ENCODE results near the gene ABCB8. TPM values are rescaled to one million over a fixed set of nuclear protein-coding genes. Genes with fewer than 3 reads are reported as not detected.

Gene ABCB8
- total RNA-seq, 5 donors from 2014 or later (not counting 1 experiment from before 2014, with no cell fraction given), result 72.4 to 83.0 (median 74.8) TPM

GRCh38 chr7:151086802-151087244 lies 58.6 kb downstream of the ABCB8 start:
- ChIA-PET CTCF (interaction anchor here in 1 of 2 donors (0.6 to 0.7 kb wide), 2 partner anchors 546 to 716 kb away, joined by 3 to 4 read pairs; no protein-coding TSS in a partner anchor), POLR2A (no interaction called here)
- Mint-ChIP-seq H3K4me3 (peak overlapping the region; percentile 79 to 92 (median 83)), H3K9me3 (no peaks in the 10 kb centered on the region), H3K4me1 (peaks cover 44 to 51% (median 50%) of the 10 kb centered on the region in 3 donors), H3K36me3 (no peaks in the 10 kb centered on the region), H3K27me3 (peaks cover 4 to 11% of the 10 kb centered on the region in 2 donors), H3K27ac (peak overlapping the region in 1 of 2 donors; percentile 39)
- WGBS (ENCODE audit: insufficient coverage), result under 1% methylated on average over 55 of the region's 56 CpGs
- H3K36me3 ChIP-seq (ENCODE audit: control insufficient read depth in 2 of 2, extremely low read depth in 1 of 2, insufficient read depth in 1 of 2, low read length in 1 of 2), result no peaks in the 10 kb centered on the region
- no peaks in the 10 kb centered on the region for H3K9me3 ChIP-seq
- H3K4me3 ChIP-seq (ENCODE audit: control insufficient read depth in 1 of 2, extremely low read depth in 1 of 2, low read length in 1 of 2), result peak overlapping the region; percentile 66 to 80
- H3K27ac ChIP-seq (ENCODE audit: low read length), result no peak overlapping the region
- ATAC-seq (replicated peaks in 1 of 4), result peak in 2 of 4 experiments; percentile 20 to 26
- peak in 5 of 35 experiments; percentile 9 to 55 (median 19) for DNase-seq
- peaks cover 0 to 23% of the 10 kb centered on the region in 2 experiments for H3K27me3 ChIP-seq (replicated peaks in 1 of 2; ENCODE audit: control insufficient read depth in 2 of 2, extremely low read depth in 1 of 2, insufficient read depth in 2 of 2, low read length in 1 of 2)
- H3K4me1 ChIP-seq (ENCODE audit: control insufficient read depth in 1 of 2, extremely low read depth in 1 of 2, insufficient read depth in 2 of 2, low read length in 2 of 2), result peaks cover 17 to 63% of the 10 kb centered on the region in 2 experiments

GRCh38 chr7:151087245-151088018 lies 59.2 kb downstream of the ABCB8 start:
- ChIA-PET CTCF (interaction anchor here in 1 of 2 donors (0.6 to 0.7 kb wide), 2 partner anchors 545 to 717 kb away, joined by 3 to 4 read pairs; no protein-coding TSS in a partner anchor), POLR2A (interaction anchor here in 1 of 2 donors (0.6 kb wide), 1 partner anchor 601 kb away, joined by 6 read pairs; no protein-coding TSS in a partner anchor)
- 2% methylated on average over 65 of the region's 70 CpGs for WGBS (ENCODE audit: insufficient coverage)
- H3K9me3 ChIP-seq, result no peaks in the 10 kb centered on the region
- H3K27me3 ChIP-seq (replicated peaks in 1 of 2; ENCODE audit: control insufficient read depth in 2 of 2, extremely low read depth in 1 of 2, insufficient read depth in 2 of 2, low read length in 1 of 2), result peaks cover 0 to 23% of the 10 kb centered on the region in 2 experiments
- Mint-ChIP-seq H3K27ac (peak overlapping the region in 1 of 2 donors; percentile 58), H3K9me3 (no peaks in the 10 kb centered on the region), H3K4me1 (peaks cover 41 to 51% (median 45%) of the 10 kb centered on the region in 3 donors), H3K4me3 (peak overlapping the region; percentile 79 to 92 (median 83)), H3K36me3 (no peaks in the 10 kb centered on the region), H3K27me3 (peaks cover 4 to 11% of the 10 kb centered on the region in 2 donors)
- H3K4me1 ChIP-seq (ENCODE audit: control insufficient read depth in 1 of 2, extremely low read depth in 1 of 2, insufficient read depth in 2 of 2, low read length in 2 of 2), result peaks cover 16 to 57% of the 10 kb centered on the region in 2 experiments
- peak overlapping the region; percentile 66 to 80 for H3K4me3 ChIP-seq (ENCODE audit: control insufficient read depth in 1 of 2, extremely low read depth in 1 of 2, low read length in 1 of 2)
- peak in 3 of 4 experiments; percentile 22 to 38 (median 33) for ATAC-seq (replicated peaks in 1 of 4)
- peak in 11 of 35 experiments; percentile 12 to 66 (median 34) for DNase-seq
- no peaks in the 10 kb centered on the region for H3K36me3 ChIP-seq (ENCODE audit: control insufficient read depth in 2 of 2, extremely low read depth in 1 of 2, insufficient read depth in 1 of 2, low read length in 1 of 2)
- no peak overlapping the region for H3K27ac ChIP-seq (ENCODE audit: low read length)

GRCh38 chr7:151088019-151088855 lies 60.0 kb downstream of the ABCB8 start:
- peak overlapping the region in 1 of 2 donors; percentile 66 for H3K4me3 ChIP-seq (ENCODE audit: control insufficient read depth in 1 of 2, extremely low read depth in 1 of 2, low read length in 1 of 2)
- 83% methylated on average over 4 of the region's 16 CpGs for WGBS (ENCODE audit: insufficient coverage)
- DNase-seq, result no peak

GRCh38 chr7:151088856-151089699 lies 60.8 kb downstream of the ABCB8 start:
- H3K9me3 Mint-ChIP-seq, result no peaks in the 10 kb centered on the region
- WGBS (ENCODE audit: insufficient coverage), result 57% methylated on average over 17 of the region's 30 CpGs
- no peaks in the 10 kb centered on the region for H3K9me3 ChIP-seq
- ChIA-PET CTCF (interaction anchor here in 1 of 2 donors (0.7 kb wide), 1 partner anchor 22 kb away, joined by 3 read pairs; no protein-coding TSS in a partner anchor), POLR2A (no interaction called here)
- H3K36me3 ChIP-seq (ENCODE audit: control insufficient read depth in 2 of 2, extremely low read depth in 1 of 2, insufficient read depth in 1 of 2, low read length in 1 of 2), result no peaks in the 10 kb centered on the region
- H3K4me3 ChIP-seq (ENCODE audit: control insufficient read depth in 1 of 2, extremely low read depth in 1 of 2, low read length in 1 of 2), result no peak overlapping the region
- H3K4me1 ChIP-seq (ENCODE audit: control insufficient read depth in 1 of 2, extremely low read depth in 1 of 2, insufficient read depth in 2 of 2, low read length in 2 of 2), result peaks cover 10 to 46% of the 10 kb centered on the region in 2 experiments
- peaks cover 4 to 11% of the 10 kb centered on the region in 2 donors for H3K27me3 Mint-ChIP-seq
- H3K27ac ChIP-seq (ENCODE audit: low read length), result no peak overlapping the region
- peak overlapping the region in 1 of 2 donors; percentile 29 for H3K27ac Mint-ChIP-seq
- ATAC-seq (replicated peaks in 1 of 4), result no peak
- H3K4me3 Mint-ChIP-seq, result peak overlapping the region; percentile 9 to 79 (median 64)
- H3K36me3 Mint-ChIP-seq, result no peaks in the 10 kb centered on the region
- peaks cover 0 to 23% of the 10 kb centered on the region in 2 experiments for H3K27me3 ChIP-seq (replicated peaks in 1 of 2; ENCODE audit: control insufficient read depth in 2 of 2, extremely low read depth in 1 of 2, insufficient read depth in 2 of 2, low read length in 1 of 2)
- peak in 2 of 35 experiments; percentile 35 to 43 for DNase-seq
- H3K4me1 Mint-ChIP-seq, result peaks cover 33 to 39% (median 36%) of the 10 kb centered on the region in 3 donors

More at GRCh38 chr7:151088019-151088855, 60.0 kb downstream of the ABCB8 start:
- Mint-ChIP-seq H3K9me3 (no peaks in the 10 kb centered on the region), H3K4me3 (peak overlapping the region; percentile 64 to 79 (median 68)), H3K4me1 (peaks cover 36 to 44% (median 39%) of the 10 kb centered on the region in 3 donors), H3K27ac (peak overlapping the region in 1 of 2 donors; percentile 58), H3K27me3 (peaks cover 4 to 11% of the 10 kb centered on the region in 2 donors), H3K36me3 (no peaks in the 10 kb centered on the region)
- Histone ChIP-seq H3K9me3 (no peaks in the 10 kb centered on the region), H3K36me3 (ENCODE audit: control insufficient read depth in 2 of 2, extremely low read depth in 1 of 2, insufficient read depth in 1 of 2, low read length in 1 of 2) (no peaks in the 10 kb centered on the region), H3K27me3 (replicated peaks in 1 of 2; ENCODE audit: control insufficient read depth in 2 of 2, extremely low read depth in 1 of 2, insufficient read depth in 2 of 2, low read length in 1 of 2) (peaks cover 0 to 23% of the 10 kb centered on the region in 2 experiments), H3K27ac (ENCODE audit: low read length) (no peak overlapping the region), H3K4me1 (ENCODE audit: control insufficient read depth in 1 of 2, extremely low read depth in 1 of 2, insufficient read depth in 2 of 2, low read length in 2 of 2) (peaks cover 13 to 52% of the 10 kb centered on the region in 2 experiments)
- ChIA-PET CTCF (interaction anchor here in 1 of 2 donors (0.7 kb wide), 1 partner anchor 23 kb away, joined by 3 read pairs; no protein-coding TSS in a partner anchor), POLR2A (interaction anchor here in 1 of 2 donors (0.6 kb wide), 1 partner anchor 602 kb away, joined by 6 read pairs; no protein-coding TSS in a partner anchor)
- no peak for ATAC-seq (replicated peaks in 1 of 4)

- no peak overlapping the region for H3K4me3 Mint-ChIP-seq
- CTCF ChIA-PET, result interaction anchor here in 1 of 2 donors (0.7 kb wide), 1 partner anchor 82 kb away, joined by 3 read pairs; no protein-coding TSS in a partner anchor
- peaks cover 2 to 6% of the 10 kb centered on the region in 2 donors for H3K27me3 Mint-ChIP-seq
- Histone ChIP-seq H3K9me3 (no peaks in the 10 kb centered on the region), H3K27ac (ENCODE audit: low read length) (no peak overlapping the region), H3K4me3 (ENCODE audit: control insufficient read depth in 1 of 2, extremely low read depth in 1 of 2, low read length in 1 of 2) (no peak overlapping the region), H3K27me3 (replicated peaks in 1 of 2; ENCODE audit: control insufficient read depth in 2 of 2, extremely low read depth in 1 of 2, insufficient read depth in 2 of 2, low read length in 1 of 2) (peaks cover 0 to 23% of the 10 kb centered on the region in 2 experiments), H3K4me1 (ENCODE audit: control insufficient read depth in 1 of 2, extremely low read depth in 1 of 2, insufficient read depth in 2 of 2, low read length in 2 of 2) (peaks cover 10 to 37% of the 10 kb centered on the region in 2 experiments), H3K36me3 (ENCODE audit: control insufficient read depth in 2 of 2, extremely low read depth in 1 of 2, insufficient read depth in 1 of 2, low read length in 1 of 2) (no peaks in the 10 kb centered on the region)
- 88% methylated on average over 15 of the region's 22 CpGs for WGBS (ENCODE audit: insufficient coverage)
- DNase-seq (no peak), ATAC-seq (replicated peaks in 1 of 4) (no peak)
- POLR2A ChIA-PET, result no interaction called here
- no peaks in the 10 kb centered on the region for H3K9me3 Mint-ChIP-seq
- H3K36me3 Mint-ChIP-seq, result no peaks in the 10 kb centered on the region
- H3K27ac Mint-ChIP-seq, result no peak overlapping the region
- H3K4me1 Mint-ChIP-seq, result peaks cover 29 to 35% (median 31%) of the 10 kb centered on the region in 3 donors
Measured at GRCh38 chr7:151089893-151090730, 61.9 kb downstream of the ABCB8 start.
